Ishikawa (cell line): ENCODE data around the gene CD99.

Experiments
- CEBPB ChIP-seq: IDR thresholded peaks from 2 replicates; pipeline ENCODE4 v1.6.1; 2012
- CREB1 ChIP-seq: IDR thresholded peaks from 2 replicates; pipeline ENCODE4 v1.6.1; 2012; ENCODE audit warnings: low read depth
- EGR1 ChIP-seq: IDR thresholded peaks from 2 replicates; pipeline ENCODE4 v1.6.1; 2012
- EP300 ChIP-seq: IDR thresholded peaks from 2 replicates; pipeline ENCODE4 v1.6.1; 2012; ENCODE audit warnings: borderline replicate concordance
- FOXM1 ChIP-seq: IDR thresholded peaks from 2 replicates; pipeline ENCODE4 v1.6.1; 2012; ENCODE audit warnings: low read depth, borderline replicate concordance
- NFIC ChIP-seq: IDR thresholded peaks from 2 replicates; pipeline ENCODE4 v1.6.1; 2012
- RAD21 ChIP-seq: IDR thresholded peaks from 2 replicates; pipeline ENCODE4 v1.6.1; 2012; ENCODE audit warnings: low read depth
- TAF1 ChIP-seq: IDR thresholded peaks from 2 replicates; pipeline ENCODE4 v1.6.1; 2012; ENCODE audit warnings: low read depth, mild to moderate bottlenecking
- TCF12 ChIP-seq: IDR thresholded peaks from 2 replicates; pipeline ENCODE4 v1.6.1; 2012; ENCODE audit warnings: low read depth
- TEAD4 ChIP-seq: IDR thresholded peaks from 2 replicates; pipeline ENCODE4 v1.6.1; 2012
- YY1 ChIP-seq: IDR thresholded peaks from 2 replicates; pipeline ENCODE4 v1.6.1; 2012; ENCODE audit warnings: low read depth
- ZBTB7A ChIP-seq: IDR thresholded peaks from 2 replicates; pipeline ENCODE4 v1.6.1; 2012; ENCODE audit warnings: low read depth
- TF ChIP-seq, protein P1 (sequence below): IDR thresholded peaks from 2 replicates; pipeline ENCODE4 v1.6.1; 2012; ENCODE audit warnings: low read depth, mild to moderate bottlenecking
- TF ChIP-seq, protein P2 (sequence below): IDR thresholded peaks from 2 replicates; pipeline ENCODE4 v1.6.1; 2012
- TF ChIP-seq, protein P3 (sequence below): IDR thresholded peaks from 2 replicates; pipeline ENCODE4 v1.6.1; 2012

The CD99 gene

DNA sequence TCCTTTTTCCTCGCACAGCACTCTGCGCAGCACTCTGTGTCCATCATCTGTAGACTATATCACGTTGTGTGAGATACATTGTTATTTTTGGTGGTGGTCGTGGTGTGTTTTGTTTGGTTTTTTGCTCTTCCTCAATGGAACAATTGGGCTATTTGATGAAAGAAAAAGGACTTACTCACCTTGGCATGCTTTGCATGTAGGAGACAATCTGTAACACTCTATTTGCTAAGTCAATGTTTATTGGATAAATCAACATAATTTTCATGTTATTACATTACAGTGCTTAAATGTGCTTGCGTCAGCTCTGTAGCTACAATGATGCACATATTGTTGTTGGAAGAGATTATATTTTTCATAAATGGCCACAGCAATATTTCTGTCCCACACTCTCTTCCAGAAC is 12.5 kb upstream of the CD99 start:
- TF ChIP-seq FOXM1 (no peak), TCF12 (no peak), ZBTB7A (no peak), TAF1 (no peak), YY1 (no peak), RAD21 (no peak), CEBPB (no peak), NFIC (no peak), EGR1 (no peak), TEAD4 (no peak)
- TF ChIP-seq, protein P1, sequence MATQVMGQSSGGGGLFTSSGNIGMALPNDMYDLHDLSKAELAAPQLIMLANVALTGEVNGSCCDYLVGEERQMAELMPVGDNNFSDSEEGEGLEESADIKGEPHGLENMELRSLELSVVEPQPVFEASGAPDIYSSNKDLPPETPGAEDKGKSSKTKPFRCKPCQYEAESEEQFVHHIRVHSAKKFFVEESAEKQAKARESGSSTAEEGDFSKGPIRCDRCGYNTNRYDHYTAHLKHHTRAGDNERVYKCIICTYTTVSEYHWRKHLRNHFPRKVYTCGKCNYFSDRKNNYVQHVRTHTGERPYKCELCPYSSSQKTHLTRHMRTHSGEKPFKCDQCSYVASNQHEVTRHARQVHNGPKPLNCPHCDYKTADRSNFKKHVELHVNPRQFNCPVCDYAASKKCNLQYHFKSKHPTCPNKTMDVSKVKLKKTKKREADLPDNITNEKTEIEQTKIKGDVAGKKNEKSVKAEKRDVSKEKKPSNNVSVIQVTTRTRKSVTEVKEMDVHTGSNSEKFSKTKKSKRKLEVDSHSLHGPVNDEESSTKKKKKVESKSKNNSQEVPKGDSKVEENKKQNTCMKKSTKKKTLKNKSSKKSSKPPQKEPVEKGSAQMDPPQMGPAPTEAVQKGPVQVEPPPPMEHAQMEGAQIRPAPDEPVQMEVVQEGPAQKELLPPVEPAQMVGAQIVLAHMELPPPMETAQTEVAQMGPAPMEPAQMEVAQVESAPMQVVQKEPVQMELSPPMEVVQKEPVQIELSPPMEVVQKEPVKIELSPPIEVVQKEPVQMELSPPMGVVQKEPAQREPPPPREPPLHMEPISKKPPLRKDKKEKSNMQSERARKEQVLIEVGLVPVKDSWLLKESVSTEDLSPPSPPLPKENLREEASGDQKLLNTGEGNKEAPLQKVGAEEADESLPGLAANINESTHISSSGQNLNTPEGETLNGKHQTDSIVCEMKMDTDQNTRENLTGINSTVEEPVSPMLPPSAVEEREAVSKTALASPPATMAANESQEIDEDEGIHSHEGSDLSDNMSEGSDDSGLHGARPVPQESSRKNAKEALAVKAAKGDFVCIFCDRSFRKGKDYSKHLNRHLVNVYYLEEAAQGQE, result no peak
- TF ChIP-seq, protein P2, sequence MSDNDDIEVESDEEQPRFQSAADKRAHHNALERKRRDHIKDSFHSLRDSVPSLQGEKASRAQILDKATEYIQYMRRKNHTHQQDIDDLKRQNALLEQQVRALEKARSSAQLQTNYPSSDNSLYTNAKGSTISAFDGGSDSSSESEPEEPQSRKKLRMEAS, result no peak

DNA sequence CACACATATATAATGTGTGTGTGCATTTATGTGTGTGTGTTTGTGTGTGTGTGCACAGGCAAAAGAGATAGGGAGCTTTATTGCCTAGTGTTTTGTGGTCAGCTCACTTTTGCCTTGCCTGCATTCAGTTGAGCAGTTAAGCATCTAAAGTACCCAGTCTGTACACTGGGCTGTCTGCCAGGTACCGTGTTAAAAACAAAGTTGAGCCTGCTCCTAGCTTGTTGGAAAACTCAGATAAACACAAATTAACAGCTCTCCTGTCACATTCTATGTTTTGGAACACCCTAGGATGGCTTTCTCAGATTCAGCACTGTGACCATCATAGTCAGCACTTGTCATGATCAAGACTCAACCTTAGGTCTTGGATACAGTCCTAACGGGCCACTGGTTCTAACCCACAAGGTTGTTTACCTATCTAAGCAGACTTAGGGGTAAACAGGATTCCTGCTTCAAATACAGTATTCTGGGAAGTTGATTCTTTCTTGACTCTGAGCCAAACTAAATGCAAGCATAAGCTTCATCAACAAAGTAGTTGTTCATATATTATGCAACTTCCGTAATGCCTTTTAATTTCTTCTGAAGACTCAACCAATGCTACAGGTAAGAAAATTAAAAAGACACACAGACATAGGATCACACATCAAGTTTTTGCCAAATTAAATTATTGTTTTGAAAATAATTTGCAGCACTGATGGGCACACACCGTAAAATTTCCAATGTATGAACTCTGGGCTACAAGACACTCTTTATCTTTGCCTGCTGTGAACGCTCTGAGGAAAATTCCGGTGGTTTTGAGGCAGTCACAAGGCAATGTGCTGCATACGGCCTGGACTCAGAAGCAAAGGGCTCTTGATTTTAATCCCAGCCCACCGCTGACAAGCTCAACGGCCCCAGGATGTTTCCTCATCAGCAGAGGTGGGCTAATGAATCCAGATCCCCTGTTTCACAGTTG is 11.3 kb upstream of the CD99 start:
- TF ChIP-seq ZBTB7A, result no peak
- no peak for TF ChIP-seq CREB1
- TF ChIP-seq EGR1, result no peak
- no peak for TF ChIP-seq NFIC
- TF ChIP-seq TCF12, result no peak
- TF ChIP-seq EP300, result no peak

DNA sequence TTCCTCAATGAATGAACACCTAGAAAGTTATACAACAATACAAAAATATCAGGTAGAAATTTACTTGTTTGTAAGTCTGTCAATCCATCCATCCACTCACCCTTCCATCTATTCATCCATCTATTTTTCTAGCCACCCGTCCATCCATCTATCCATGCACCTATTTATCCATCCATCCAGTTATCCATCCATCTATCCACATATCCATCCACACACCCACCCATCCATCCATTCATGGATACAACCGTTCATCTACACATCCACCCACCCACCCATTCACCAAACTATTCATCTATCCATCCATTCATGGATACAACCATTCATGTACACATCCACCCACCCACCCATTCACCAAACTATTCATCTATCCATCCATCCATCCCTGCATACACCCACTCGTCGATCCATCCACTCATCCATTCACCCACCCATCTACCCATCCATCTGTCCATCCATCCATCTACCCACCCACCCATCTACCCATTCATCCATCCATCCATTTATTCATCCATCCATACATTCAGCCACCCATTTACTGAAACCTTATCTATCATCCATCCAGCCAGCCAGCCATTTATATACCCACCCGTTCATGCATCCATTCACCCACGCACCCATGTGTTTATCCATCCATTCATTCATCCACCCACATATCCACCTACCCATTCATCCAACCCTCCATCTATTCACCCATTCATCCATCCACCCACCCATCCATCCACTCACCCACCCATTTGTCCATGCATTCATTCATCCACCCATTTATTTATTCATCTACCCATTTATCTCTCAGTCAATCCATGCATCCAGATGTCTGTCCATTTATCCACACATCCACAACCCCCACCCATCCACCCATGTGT is 10.4 kb upstream of the CD99 start:
- TF ChIP-seq EP300 (no peak), ZBTB7A (no peak), TCF12 (no peak), RAD21 (no peak), CEBPB (no peak), TAF1 (no peak), CREB1 (no peak)
- TF ChIP-seq, protein P1, result no peak

DNA sequence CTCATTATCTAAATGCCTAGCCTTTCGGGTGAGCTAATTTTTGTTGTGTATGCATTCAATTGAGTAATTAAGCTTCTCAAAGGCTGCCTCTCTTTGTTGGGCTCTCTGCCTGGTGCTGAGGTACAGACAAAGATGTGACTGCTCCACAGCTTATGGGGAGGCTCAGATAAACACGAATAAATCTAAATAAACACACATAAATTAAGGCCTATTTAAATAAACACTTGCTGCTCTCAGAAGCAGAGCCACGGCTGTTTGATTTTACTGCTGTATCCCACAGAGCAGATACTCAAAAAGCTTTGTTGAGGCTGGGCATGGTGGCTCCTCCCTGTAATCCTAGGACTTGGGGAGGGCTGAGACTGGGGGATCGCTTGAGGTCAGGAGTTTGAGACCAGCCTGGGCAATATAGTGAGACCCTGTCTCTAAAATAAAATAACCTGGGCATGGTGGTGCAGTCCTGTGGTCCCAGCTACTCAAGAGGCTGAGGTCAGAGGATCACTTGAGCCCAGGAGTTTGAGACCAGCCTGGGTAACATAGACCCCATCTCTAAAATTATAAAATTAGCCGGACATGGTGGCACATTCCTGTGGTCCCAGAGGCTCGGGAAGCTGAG is 8.4 kb upstream of the CD99 start:
- TF ChIP-seq CREB1 (no peak), RAD21 (no peak), TCF12 (no peak), TEAD4 (no peak), YY1 (no peak), NFIC (no peak), CEBPB (no peak), ZBTB7A (no peak), EGR1 (no peak), FOXM1 (no peak), EP300 (no peak)
- TF ChIP-seq, protein P3, sequence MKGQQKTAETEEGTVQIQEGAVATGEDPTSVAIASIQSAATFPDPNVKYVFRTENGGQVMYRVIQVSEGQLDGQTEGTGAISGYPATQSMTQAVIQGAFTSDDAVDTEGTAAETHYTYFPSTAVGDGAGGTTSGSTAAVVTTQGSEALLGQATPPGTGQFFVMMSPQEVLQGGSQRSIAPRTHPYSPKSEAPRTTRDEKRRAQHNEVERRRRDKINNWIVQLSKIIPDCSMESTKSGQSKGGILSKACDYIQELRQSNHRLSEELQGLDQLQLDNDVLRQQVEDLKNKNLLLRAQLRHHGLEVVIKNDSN, result no peak
- TF ChIP-seq, protein P1, result no peak
- TF ChIP-seq, protein P2, result no peak
